ENCODE measurements around the gene TEX26. TPM values are rescaled to one million over a fixed set of nuclear protein-coding genes. Genes with fewer than 3 reads are reported as not detected.

Gene TEX26
- polyA plus RNA-seq, 3 donors = not detected

- intact Hi-C loops (cut with micrococcal nuclease) = no loop called here
- Mint-ChIP-seq H3K4me1 (peaks cover 4% of the 10 kb centered on the region), H3K9me3 (peaks cover 0 to 2% (median 0%) of the 10 kb centered on the region in 7 donors), H3K27me3 (ENCODE audit: low read depth in 3 of 3) (peaks cover 11 to 24% (median 21%) of the 10 kb centered on the region in 3 donors), H3K27ac (no peak overlapping the region), H3K4me3 (peak overlapping the region in 1 of 2 donors; percentile 41), H3K36me3 (no peaks in the 10 kb centered on the region)
- no peak for TF ChIP-seq CTCF (IDR thresholded peaks at IDR 0.05)
- Histone ChIP-seq H3K4me2 (replicated peaks; ENCODE audit: extremely low read depth, low read length, poor library complexity, severe bottlenecking) (no peak overlapping the region), H3K27me3 (ENCODE audit: control insufficient read depth in 2 of 2, insufficient read depth in 2 of 2, low read length in 2 of 2) (peaks cover 6 to 10% of the 10 kb centered on the region in 2 donors), H3K4me1 (ENCODE audit: control insufficient read depth in 1 of 2, insufficient read depth in 2 of 2, low read length in 2 of 2) (no peaks in the 10 kb centered on the region), H3K36me3 (replicated peaks in 1 of 2; ENCODE audit: control insufficient read depth in 1 of 2, insufficient read depth in 2 of 2, low read length in 2 of 2) (no peaks in the 10 kb centered on the region), H4K20me1 (ENCODE audit: insufficient read depth, low read length) (no peaks in the 10 kb centered on the region), H3K79me2 (ENCODE audit: insufficient read depth, low read length) (no peaks in the 10 kb centered on the region), H3K9me3 (replicated peaks in 1 of 2; ENCODE audit: control insufficient read depth in 1 of 2, insufficient read depth in 1 of 2, low read length in 2 of 2) (no peaks in the 10 kb centered on the region), H3K9ac (ENCODE audit: insufficient read depth, low read length, poor library complexity, severe bottlenecking) (no peak overlapping the region), H2AFZ (ENCODE audit: insufficient read depth, low read depth, low read length, poor library complexity, severe bottlenecking) (no peak overlapping the region), H3K4me3 (replicated peaks in 1 of 3; ENCODE audit: low read depth in 2 of 3, low read length in 3 of 3) (no peak overlapping the region), H3K27ac (ENCODE audit: low read depth in 1 of 2, low read length in 2 of 2) (no peak overlapping the region)
- WGBS (ENCODE audit: insufficient coverage) = no CpG with 5 or more reads among the region's 1 CpG
- DNase-seq = no peak
These were observed 82.0 kb downstream of the TEX26 start for GRCh38 chr13:31014456-31014855.

- Histone ChIP-seq H3K27ac (ENCODE audit: low read depth in 1 of 2, low read length in 2 of 2) (no peak overlapping the region), H2AFZ (ENCODE audit: insufficient read depth, low read depth, low read length, poor library complexity, severe bottlenecking) (no peak overlapping the region), H3K27me3 (ENCODE audit: control insufficient read depth in 2 of 2, insufficient read depth in 2 of 2, low read length in 2 of 2) (peaks cover 4 to 8% of the 10 kb centered on the region in 2 donors), H3K36me3 (replicated peaks in 1 of 2; ENCODE audit: control insufficient read depth in 1 of 2, insufficient read depth in 2 of 2, low read length in 2 of 2) (no peaks in the 10 kb centered on the region), H3K4me2 (replicated peaks; ENCODE audit: extremely low read depth, low read length, poor library complexity, severe bottlenecking) (no peak overlapping the region), H3K79me2 (ENCODE audit: insufficient read depth, low read length) (no peaks in the 10 kb centered on the region), H3K4me1 (ENCODE audit: control insufficient read depth in 1 of 2, insufficient read depth in 2 of 2, low read length in 2 of 2) (no peaks in the 10 kb centered on the region), H4K20me1 (ENCODE audit: insufficient read depth, low read length) (no peaks in the 10 kb centered on the region), H3K9ac (ENCODE audit: insufficient read depth, low read length, poor library complexity, severe bottlenecking) (no peak overlapping the region), H3K4me3 (replicated peaks in 1 of 3; ENCODE audit: low read depth in 2 of 3, low read length in 3 of 3) (no peak overlapping the region), H3K9me3 (replicated peaks in 1 of 2; ENCODE audit: control insufficient read depth in 1 of 2, insufficient read depth in 1 of 2, low read length in 2 of 2) (no peaks in the 10 kb centered on the region)
- H3K4me3 Mint-ChIP-seq = no peak overlapping the region
- intact Hi-C loops (cut with micrococcal nuclease) = no loop called here
- no peaks in the 10 kb centered on the region for H3K36me3 Mint-ChIP-seq
- H3K4me1 Mint-ChIP-seq = peaks cover 4% of the 10 kb centered on the region
- TF ChIP-seq CTCF (IDR thresholded peaks at IDR 0.05) = no peak
- no peak overlapping the region for H3K27ac Mint-ChIP-seq
- DNase-seq = no peak
- peaks cover 0 to 2% (median 0%) of the 10 kb centered on the region in 7 donors for H3K9me3 Mint-ChIP-seq
- H3K27me3 Mint-ChIP-seq (ENCODE audit: low read depth in 3 of 3) = peaks cover 11 to 19% (median 19%) of the 10 kb centered on the region in 3 donors
These were observed 82.7 kb downstream of the TEX26 start for GRCh38 chr13:31015199-31015598.

All from CD14-positive monocyte (primary cell).